ENCODE measurements around the gene NFIB. TPM values are rescaled to one million over a fixed set of nuclear protein-coding genes. Genes with fewer than 3 reads are reported as not detected.

NFIB gene
- total RNA-seq, 1 experiment from 2014 or later = 18.6 TPM

GRCh38 chr9:14193328-14193990, 120.5 kb downstream of the NFIB start:
- no peak for ATAC-seq

GRCh38 chr9:14192556-14192955, 121.4 kb downstream of the NFIB start:
- Histone ChIP-seq H3K4me3 (ENCODE audit: low read length) (no peak overlapping the region), H2AFZ (ENCODE audit: low read length) (no peak overlapping the region), H4K20me1 (ENCODE audit: low read length) (no peaks in the 10 kb centered on the region), H3K4me2 (ENCODE audit: low read length) (no peak overlapping the region), H3K9me3 (ENCODE audit: low read length) (no peaks in the 10 kb centered on the region), H3K4me1 (ENCODE audit: insufficient read depth, low read length) (peaks cover 5% of the 10 kb centered on the region; the same call in 1 of the 2 replicates), H3K36me3 (ENCODE audit: low read depth, low read length) (no peaks in the 10 kb centered on the region), H3K9ac (ENCODE audit: low read length) (no peak overlapping the region), H3K79me2 (ENCODE audit: low read length) (peaks cover 65% of the 10 kb centered on the region), H3K27ac (ENCODE audit: low read length) (no peak overlapping the region), H3F3A (ENCODE audit: low read length, unreplicated experiment) (no peaks in the 10 kb centered on the region), H3K9me2 (replicated peaks; ENCODE audit: low read length) (no peaks in the 10 kb centered on the region), H3K27me3 (ENCODE audit: low read length) (no peaks in the 10 kb centered on the region)
- no peak for TF ChIP-seq EZH2 (IDR thresholded peaks at IDR 0.05; ENCODE audit: low read length, unreplicated experiment)
- TF ChIP-seq EZH2phosphoT487 (IDR thresholded peaks at IDR 0.05; ENCODE audit: borderline replicate concordance, low read length) = no peak
- no peak for TF ChIP-seq CTCF (conservative IDR thresholded peaks at IDR 0.05; ENCODE audit: low read depth, low read length)
- POLR2A ChIA-PET (ENCODE audit: unreplicated experiment) = no interaction called here
- intact Hi-C loops (cut with micrococcal nuclease) = no loop called here
- DNase-seq (no peak), ATAC-seq (no peak)
- no TSS peak for BruUV-seq (replicated peaks)
- CTCF ChIA-PET = no interaction called here

More at GRCh38 chr9:14193328-14193990, 120.5 kb downstream of the NFIB start:
- Histone ChIP-seq H4K20me1 (ENCODE audit: low read length) (no peaks in the 10 kb centered on the region), H3K36me3 (ENCODE audit: low read depth, low read length) (no peaks in the 10 kb centered on the region), H3K4me3 (ENCODE audit: low read length) (no peak overlapping the region), H3F3A (ENCODE audit: low read length, unreplicated experiment) (no peaks in the 10 kb centered on the region), H3K9me3 (ENCODE audit: low read length) (no peaks in the 10 kb centered on the region), H3K9me2 (replicated peaks; ENCODE audit: low read length) (no peaks in the 10 kb centered on the region), H3K79me2 (ENCODE audit: low read length) (peaks cover 67% of the 10 kb centered on the region), H3K27ac (ENCODE audit: low read length) (no peak overlapping the region), H3K4me1 (ENCODE audit: insufficient read depth, low read length) (peaks cover 5% of the 10 kb centered on the region; the same call in 1 of the 2 replicates), H2AFZ (ENCODE audit: low read length) (no peak overlapping the region), H3K9ac (ENCODE audit: low read length) (no peak overlapping the region), H3K27me3 (ENCODE audit: low read length) (no peaks in the 10 kb centered on the region), H3K4me2 (ENCODE audit: low read length) (no peak overlapping the region)
- ChIA-PET CTCF (no interaction called here), POLR2A (ENCODE audit: unreplicated experiment) (no interaction called here)
- no peak for TF ChIP-seq EZH2 (IDR thresholded peaks at IDR 0.05; ENCODE audit: low read length, unreplicated experiment)
- TF ChIP-seq EZH2phosphoT487 (IDR thresholded peaks at IDR 0.05; ENCODE audit: borderline replicate concordance, low read length) = no peak
- no peak for TF ChIP-seq CTCF (conservative IDR thresholded peaks at IDR 0.05; ENCODE audit: low read depth, low read length)
- DNase-seq = no peak
- BruUV-seq (replicated peaks) = no TSS peak
- intact Hi-C loops (cut with micrococcal nuclease) = no loop called here

- H3K27ac ChIP-seq (ENCODE audit: low read length) = no peak overlapping the region
- no peaks in the 10 kb centered on the region for H4K20me1 ChIP-seq (ENCODE audit: low read length)
- no peaks in the 10 kb centered on the region for H3K9me3 ChIP-seq (ENCODE audit: low read length)
- H3K36me3 ChIP-seq (ENCODE audit: low read depth, low read length) = no peaks in the 10 kb centered on the region
- H3K4me2 ChIP-seq (ENCODE audit: low read length) = no peak overlapping the region
- peaks cover 65% of the 10 kb centered on the region for H3K79me2 ChIP-seq (ENCODE audit: low read length)
- intact Hi-C loops (cut with micrococcal nuclease) = no loop called here
- no peaks in the 10 kb centered on the region for H3K27me3 ChIP-seq (ENCODE audit: low read length)
- peaks cover 5% of the 10 kb centered on the region; the same call in 1 of the 2 replicates for H3K4me1 ChIP-seq (ENCODE audit: insufficient read depth, low read length)
- H3K4me3 ChIP-seq (ENCODE audit: low read length) = no peak overlapping the region
- H2AFZ ChIP-seq (ENCODE audit: low read length) = no peak overlapping the region
- no peak for TF ChIP-seq EZH2 (IDR thresholded peaks at IDR 0.05; ENCODE audit: low read length, unreplicated experiment)
- no peak for TF ChIP-seq CTCF (conservative IDR thresholded peaks at IDR 0.05; ENCODE audit: low read depth, low read length)
- TF ChIP-seq EZH2phosphoT487 (IDR thresholded peaks at IDR 0.05; ENCODE audit: borderline replicate concordance, low read length) = no peak
- CTCF ChIA-PET = no interaction called here
- no peak overlapping the region for H3K9ac ChIP-seq (ENCODE audit: low read length)
- DNase-seq (no peak), ATAC-seq (no peak)
- no peaks in the 10 kb centered on the region for H3F3A ChIP-seq (ENCODE audit: low read length, unreplicated experiment)
- POLR2A ChIA-PET (ENCODE audit: unreplicated experiment) = no interaction called here
- H3K9me2 ChIP-seq (replicated peaks; ENCODE audit: low read length) = no peaks in the 10 kb centered on the region
- no TSS peak for BruUV-seq (replicated peaks)
Observed at GRCh38 chr9:14191512-14191911, 122.4 kb downstream of the NFIB start.

Measured in PC-3 (cell line).